Tibial nerve (tissue), 4 donors: ENCODE measurements around the gene IL31.

ENCODE experiments used
- CTCF ChIP-seq, 5 experiments: fragments of 200-600 bp in 3 of 5; fragments of 450-650 bp in 2 of 5; sonication (generic) in 3 of 5; IDR thresholded peaks; one replicate each; pipeline ENCODE4 v1.5.1; 2016 to 2019; ENCODE audit warnings: antibody characterized with exemption in 5 of 5, mild to moderate bottlenecking in 3 of 5, moderate library complexity in 2 of 5
- EP300 ChIP-seq, 2 donors: sonication (generic); formaldehyde crosslinking; IDR thresholded peaks; one replicate each; pipeline ENCODE4 v1.6.1; 2017; ENCODE audit warnings: antibody characterized with exemption in 2 of 2, mild to moderate bottlenecking in 1 of 2
- POLR2A ChIP-seq, 2 donors: fragments of 450-650 bp; IDR thresholded peaks; one replicate each; pipeline ENCODE4 v1.6.1; 2017; ENCODE audit warnings: antibody characterized with exemption in 2 of 2, mild to moderate bottlenecking in 2 of 2, moderate library complexity in 2 of 2

DNA sequence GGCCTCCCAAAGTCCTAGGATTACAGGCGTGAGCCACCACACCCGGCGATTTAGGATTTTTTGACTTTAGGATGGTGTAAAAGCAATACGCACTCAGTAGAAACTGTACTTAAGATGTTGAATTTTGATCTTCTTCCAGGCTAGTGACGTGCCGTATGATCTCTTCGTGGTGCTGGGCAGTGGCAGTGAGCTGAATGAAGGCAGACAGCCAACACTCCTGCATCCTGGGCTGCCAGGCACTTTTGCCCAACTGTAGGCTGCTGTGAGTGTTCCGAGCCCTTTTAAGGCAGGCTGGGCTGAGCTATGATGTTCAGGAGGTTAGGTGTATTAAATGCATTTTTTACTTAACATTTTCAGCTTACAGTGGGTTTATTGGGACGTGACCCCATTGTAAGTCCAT is 21.3 kb downstream of the IL31 start:
- TF ChIP-seq CTCF (IDR thresholded peaks at IDR 0.05): no peak
- no peak for TF ChIP-seq EP300 (IDR thresholded peaks at IDR 0.05)
- TF ChIP-seq POLR2A (IDR thresholded peaks at IDR 0.05): no peak
